Ammon's horn (tissue), 1 donor: ENCODE measurements around the gene SETBP1.

Experiments
- DNase-seq: peaks from one replicate; pipeline ENCODE4 v3.0.0-alpha.2; 2016; ENCODE audit warnings: low spot score

Gene SETBP1

DNA sequence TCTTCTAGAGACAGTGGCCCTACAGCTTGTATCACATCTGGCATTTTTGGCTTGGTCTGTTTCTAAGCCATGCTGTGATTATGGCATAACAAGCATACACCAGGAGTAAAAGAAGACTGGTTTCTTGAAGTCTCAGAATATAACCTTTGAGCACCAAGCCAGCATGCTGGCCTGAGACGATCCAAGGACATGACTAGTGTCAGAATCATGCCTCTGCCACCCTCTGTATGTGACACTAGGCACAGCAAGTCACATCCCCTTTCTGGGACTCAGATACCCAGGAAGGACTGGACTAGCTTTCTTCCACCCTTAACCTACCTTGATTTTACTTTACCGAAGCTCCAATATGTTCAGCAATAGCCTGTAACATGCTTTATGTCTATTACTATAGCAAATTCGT, 345.5 kb downstream of the SETBP1 start:
- DNase-seq: no peak

DNA sequence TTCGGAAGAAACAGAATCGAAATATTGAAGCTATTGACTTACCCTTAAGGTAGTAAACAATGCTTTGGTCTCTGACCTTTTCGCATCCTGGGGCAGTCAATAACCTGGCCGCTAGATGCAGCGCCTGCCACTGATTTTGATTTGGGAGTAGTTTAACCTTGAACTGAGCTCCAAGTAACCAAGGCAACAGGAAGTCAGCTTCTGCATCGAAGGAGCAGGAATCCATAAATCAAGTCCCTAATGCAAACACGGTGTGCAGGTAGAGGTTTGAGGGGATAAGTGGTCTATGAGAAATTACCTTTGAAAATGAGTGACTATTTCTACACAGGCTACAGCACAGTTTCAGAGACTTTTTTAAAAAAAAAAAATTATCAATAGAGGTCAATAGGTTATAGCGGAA, 353.5 kb downstream of the SETBP1 start:
- DNase-seq: no peak

DNA sequence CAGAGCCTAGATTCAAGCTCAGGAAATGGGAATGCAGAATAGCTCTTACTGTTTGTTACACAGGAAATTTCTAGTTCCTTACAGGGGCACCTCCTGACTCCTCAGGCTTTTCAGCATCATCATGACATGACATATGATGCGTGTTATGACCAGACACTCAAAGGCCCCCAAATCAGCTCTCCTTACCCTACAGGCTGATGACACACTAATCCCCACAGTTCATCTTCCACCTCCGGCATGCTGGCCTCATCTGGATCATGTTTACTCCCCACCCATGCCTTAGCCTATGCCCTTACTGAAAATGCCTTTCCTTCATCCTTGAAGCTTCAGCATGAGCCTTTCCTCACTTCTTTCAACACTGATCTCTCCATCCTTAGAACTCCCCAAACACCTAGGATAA, 356.9 kb downstream of the SETBP1 start:
- no peak for DNase-seq

DNA sequence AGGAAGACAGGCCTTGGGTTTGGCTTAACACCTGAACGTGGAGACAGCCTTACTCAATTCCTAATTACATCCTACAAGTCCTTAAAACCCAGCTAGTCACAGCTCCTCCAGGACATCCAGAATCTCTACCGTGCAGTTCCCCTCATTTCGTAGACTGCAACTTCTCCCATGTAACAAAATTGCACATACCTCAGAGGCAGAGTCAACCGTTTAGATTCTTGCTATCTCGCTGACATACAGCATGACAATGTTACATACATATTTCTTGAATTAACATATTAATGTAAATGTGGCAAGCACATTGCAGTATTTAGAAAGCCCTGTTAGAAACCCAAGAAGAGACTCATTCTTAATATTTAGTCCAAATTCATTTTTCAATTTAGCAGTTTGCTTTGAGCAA, 358.7 kb downstream of the SETBP1 start:
- no peak for DNase-seq

DNA sequence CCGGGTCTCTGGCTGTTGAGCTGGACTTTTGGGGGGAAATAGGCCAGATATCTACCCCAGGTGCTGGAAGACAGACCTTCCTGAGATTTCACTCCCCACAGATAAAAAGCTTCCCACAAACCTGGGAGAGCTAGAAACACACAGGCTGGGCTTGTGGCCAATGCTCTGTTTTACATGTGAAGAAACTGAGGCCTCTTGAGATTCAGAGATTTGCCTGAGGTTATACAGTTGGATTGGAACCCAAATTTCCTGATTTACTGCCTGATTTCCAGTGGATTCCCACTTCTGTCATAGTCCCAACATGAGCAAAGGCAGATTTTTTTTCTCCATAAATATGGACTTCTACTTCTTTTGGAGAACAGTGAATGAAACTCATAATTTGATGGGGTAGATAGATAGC, 360.2 kb downstream of the SETBP1 start:
- no peak for DNase-seq

DNA sequence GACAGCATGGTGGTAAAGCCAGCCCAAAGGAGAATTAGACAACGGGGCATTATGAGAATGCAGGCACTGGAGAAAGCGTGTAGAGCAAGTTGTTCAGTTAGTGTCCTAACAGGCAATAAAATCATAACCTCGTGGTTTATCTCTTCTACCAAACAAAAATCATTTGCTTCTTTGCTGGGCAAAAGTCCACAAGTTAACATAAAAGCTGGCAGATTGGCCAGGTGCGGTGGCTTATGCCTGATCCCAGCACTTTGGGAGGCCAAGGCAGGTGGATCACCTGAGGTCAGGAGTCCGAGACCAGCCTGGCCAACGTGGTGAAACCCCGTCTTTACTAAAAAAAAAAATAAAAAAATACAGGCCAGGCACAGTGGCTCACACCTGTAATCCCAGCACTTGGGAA, 364.1 kb downstream of the SETBP1 start:
- DNase-seq: no peak

DNA sequence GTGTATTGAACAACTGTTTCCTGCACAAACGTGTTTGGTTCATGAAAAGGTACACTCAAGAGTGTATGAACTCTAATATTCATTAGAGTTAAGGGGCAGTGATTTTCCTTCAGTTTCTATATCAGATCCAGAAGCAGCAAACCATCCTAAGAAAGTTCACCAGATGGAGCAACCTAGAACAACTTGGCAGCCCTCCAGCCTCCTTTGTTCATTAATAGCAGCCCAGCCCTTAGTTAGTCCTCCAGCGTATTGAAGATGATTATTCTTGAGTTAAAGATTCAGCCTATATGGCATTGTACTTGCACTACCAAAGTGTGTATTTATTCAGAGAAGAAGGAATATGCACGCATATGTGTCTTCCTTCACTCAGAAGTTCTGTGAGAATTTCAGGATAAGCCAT, 365.5 kb downstream of the SETBP1 start:
- no peak for DNase-seq

DNA sequence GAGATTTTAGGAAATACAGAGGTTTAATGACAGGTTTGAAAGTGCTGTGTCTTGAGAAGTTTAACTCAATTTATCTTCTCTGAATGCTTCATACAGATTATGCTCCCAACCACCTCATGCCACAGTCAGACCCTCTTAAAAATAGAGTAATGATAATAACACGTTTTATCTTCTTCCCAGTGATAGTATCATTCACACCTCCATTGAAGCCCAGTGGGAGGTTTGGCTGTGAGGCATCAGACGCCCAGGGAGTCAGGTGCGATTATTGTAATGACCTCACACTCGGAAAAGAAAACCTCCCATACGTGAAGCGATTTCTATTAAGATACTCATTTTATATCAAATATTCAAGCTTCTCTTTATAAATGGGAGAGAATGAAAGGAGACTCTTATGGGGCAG, 366.3 kb downstream of the SETBP1 start:
- no peak for DNase-seq

DNA sequence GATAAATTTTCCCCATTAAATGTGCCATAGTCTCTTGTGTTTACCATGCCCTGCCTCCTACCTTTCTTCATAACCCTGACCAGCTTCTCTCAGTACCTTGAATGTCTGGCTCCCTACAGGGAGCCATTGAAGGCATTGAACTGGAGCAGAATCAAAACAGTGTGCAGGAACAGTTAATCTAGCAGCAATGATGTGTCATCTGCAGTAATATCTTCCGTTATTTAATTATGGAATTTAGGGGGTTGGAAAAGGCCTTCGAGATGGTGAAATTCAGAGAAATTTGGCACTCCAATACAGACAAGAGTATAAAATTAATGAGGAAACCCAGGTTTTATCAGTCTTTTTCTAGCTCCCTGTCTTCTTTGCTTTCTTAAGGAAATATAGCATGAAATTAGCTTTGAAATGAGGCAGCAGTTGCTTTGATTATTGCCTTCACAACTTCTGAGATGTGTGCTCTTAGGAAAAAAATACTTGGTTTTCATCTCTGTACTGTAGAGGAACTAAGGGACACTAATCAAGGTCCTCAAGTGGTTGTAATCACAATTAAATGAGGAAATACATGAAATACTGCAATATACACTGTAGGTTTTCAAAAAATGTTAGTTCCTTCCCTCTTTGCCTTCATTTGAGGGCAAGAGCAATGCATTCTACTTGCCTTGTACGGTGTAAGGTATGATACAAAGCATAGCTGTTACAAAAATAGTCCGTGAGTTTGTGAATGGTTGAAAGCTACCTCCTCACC, 369.1 kb downstream of the SETBP1 start:
- no peak for DNase-seq

DNA sequence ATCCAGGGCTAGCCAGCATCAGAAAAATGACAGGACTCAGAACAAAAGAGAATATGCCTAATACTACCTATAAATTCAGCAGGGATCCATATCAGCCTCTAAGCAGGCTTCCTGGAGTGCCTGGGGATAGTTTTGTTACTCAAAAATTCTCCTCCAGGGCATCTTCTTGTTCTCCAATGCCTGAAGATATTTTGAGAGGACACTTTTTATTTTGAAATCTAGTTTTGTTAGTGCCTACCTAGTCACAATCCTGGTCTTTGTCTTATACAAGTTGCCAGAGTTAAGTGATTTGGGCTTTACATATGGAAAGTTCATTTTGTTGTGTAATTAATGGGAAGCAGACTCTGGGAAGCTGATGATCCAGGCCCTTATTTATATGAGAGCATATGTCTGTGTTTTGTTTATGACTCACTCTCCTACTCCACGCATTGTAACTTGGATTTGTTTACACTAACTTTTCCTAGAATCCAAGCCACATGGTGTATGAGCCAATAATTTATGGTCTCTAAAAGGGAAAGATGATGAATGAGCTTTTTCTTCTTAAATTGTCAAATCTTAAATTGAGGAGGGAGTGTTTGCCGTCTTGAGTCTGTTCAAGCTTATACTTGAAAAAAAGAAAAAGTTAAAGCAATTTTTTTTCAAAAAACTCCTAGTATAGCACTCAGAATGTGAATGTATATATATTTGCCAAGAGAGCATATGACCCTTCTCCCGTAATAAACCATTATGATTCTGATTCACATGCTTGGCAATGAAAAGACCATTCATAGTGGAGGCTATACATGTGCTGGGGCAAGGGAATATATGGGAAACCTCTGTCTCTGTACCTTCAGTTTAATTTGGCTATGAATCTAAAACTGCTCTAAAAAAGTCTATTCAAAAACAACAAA, 370.3 kb downstream of the SETBP1 start:
- DNase-seq: no peak

DNA sequence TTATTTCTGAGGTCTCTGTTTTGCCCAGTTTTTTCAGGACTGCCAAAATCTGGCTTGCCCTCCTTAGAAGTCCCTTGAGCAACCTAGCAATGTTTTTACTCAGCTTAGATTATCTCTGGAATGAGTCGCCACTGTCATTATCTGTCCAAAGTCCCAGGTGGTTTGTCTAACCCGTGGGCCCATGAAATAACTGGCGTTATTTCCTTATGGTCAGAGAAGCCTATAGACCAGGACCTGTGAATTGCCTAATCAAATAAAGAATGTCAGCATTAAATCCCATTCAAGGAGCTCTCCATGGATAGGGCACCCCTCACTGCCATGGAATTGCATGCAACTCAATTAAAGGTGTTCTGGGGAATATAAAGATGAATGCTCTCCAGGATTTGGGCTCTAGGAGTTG, 373.9 kb downstream of the SETBP1 start:
- DNase-seq: no peak

DNA sequence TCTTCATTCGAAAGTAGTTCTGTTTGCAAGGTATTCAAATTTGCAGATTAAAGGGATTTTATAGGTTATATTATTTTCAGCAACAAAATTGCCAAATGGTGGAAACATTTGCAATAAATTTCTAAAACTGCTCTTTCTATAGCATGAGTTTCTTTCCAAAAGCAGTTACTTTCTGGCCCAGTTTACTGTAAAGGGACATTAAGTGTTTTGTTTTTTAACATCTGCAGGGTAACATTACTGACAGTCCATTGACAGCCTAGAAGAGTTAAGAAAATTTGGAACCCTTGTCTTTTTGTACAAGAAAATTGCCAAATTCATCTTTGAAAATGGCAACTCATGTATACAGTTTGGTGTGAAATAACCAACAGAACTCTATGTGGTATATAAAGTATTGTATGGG, 375.1 kb downstream of the SETBP1 start:
- no peak for DNase-seq

DNA sequence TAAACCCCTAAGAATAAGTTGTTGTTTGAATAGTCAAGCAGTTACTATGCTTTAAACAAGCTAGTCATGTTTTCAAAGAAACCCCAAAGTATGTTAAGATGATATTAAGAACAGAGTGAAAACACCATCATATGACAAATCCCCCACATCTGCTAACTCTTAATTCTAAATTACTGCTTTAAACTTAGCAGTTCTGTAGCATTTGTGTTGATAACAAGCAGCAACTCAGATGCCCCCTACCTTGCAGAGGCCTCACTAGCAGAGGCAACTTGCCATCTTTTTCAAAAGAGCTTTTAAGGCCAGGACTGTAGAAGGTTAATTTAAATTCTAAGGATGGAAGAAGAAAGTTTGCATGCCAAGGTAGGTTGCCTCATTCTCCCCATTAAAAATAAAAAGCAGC, 376.2 kb downstream of the SETBP1 start:
- no peak for DNase-seq

DNA sequence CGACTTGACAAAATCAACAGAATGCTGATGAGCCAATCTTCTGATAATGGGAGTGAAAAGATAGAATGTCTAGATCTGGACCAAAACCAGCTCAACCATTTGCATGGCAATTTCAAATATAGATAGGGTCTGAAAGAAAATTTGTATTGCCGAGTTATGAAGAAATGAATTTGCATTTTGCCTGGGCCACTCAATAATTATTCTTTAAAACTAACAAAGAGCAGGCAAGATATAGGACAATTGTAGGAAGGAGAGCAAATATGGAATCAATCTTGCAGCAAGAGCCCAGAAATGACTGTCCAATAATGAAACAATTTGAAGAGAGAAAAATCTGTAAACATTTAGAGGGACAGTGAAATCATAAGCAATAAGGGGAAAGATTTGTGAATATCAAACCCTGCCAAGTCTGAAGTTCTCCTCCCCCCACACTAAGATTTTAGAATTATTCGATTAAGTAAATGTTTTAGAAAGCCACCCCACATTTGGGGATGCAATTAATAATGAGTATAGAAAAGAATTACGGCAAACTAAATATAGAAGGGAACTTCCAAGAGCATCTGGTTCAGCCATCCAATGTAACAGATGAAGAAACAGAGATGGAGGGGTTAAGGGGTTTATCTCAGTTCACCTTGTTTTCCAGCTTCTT, 377.4 kb downstream of the SETBP1 start:
- no peak for DNase-seq

DNA sequence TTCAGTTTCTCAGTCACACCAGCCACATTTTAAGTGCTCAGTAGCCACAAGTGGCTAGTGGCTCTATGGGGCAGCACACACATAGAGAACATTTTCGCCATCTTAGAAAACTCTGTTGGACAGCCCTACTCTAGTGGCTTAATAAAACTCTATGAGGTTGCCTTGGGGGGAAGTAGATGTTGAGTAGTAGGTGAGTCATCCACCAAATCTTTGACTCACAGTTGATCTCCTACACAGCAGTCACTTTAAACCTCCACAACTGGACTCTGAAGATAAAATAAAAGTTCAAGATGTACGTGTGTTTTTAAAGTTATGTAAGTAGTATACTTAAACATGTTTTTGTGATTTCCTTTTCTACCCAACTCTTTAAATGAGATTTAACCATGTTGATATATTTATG, 379.0 kb downstream of the SETBP1 start:
- no peak for DNase-seq

DNA sequence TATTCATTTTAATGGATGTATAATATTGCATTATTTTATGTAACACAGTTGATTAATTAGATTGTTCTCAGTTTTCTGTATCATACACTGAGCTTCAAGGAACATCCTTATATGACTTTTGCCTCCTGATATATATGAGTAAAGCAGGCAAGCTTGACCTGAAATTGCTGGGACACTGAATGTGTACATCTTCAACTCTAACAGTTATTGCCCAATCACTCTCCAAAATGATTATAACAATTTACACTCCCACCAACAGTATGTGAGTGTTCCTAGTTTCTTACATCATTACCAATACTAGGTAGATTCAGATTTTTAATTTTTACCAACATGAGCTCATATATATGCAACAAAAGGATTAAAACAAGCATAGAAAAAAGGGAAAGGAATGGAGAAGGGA, 379.4 kb downstream of the SETBP1 start:
- no peak for DNase-seq

DNA sequence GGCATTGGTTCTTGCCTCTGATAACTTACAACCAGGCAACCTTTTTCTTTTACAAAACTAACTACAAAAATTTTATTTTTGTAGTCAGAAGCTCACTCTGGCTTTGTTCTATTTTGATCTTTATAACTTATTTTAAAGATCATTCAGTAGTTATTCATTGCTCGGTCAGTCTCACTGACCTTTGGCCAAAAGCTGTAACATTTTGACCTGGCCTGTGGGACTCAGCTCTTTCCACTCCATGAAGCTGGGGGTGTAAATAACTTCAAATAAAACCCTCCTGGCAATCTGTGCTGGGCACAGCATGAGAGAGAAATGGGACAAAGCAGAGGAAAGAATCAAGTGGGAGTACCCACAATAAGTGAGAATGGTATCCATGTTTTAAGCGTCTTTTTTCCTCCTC, 380.7 kb downstream of the SETBP1 start:
- DNase-seq: no peak

DNA sequence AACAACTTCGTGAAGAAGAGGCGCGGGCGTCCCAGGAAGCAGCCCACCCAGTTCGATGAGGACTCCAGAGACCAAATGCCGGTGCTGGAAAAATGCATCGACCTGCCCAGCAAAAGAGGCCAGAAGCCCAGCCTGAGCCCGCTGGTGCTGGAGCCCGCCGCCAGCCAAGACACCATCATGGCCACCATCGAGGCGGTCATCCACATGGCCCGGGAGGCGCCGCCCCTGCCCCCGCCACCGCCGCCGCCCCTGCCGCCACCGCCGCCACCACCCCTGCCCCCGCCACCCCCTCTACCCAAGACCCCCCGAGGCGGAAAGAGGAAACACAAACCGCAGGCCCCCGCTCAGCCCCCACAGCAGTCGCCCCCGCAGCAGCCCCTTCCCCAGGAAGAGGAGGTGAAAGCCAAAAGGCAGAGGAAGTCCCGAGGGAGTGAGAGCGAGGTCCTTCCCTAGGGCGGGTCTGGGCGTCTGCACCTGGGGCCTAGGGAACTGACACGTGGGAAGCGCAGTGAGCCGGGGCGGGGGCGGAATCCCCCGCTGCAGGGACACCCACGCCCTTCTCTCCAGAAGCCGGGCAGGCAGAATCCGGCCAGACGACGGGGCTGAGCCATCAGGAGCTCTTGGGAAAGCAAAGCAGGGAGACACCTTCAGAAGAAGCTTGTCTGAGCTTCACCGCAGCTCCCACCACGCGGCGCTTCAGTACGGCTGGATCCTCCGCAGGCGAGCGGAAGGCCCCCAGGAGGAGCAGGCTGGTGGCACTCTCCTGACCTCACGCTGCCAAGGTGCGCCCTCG, 382.8 kb downstream of the SETBP1 start:
- DNase-seq: no peak

DNA sequence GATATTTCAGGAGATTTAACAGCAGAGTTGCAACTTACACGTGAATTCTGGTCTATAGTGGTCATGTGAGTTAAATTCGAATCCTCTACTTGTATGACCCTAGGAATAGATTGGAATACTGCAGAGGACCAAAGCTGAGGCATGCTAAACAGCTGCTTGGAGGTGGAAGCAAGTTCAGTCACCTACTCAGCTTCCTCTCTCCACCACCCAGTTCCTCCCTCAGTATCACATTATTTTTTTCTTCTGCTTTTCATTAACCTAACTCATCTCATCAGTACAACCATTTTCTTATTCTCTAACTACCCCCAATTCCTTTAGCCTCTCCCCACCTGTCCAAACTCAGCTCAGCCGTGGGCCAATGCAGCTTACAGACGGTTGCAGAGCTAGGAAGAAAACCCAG, 385.5 kb downstream of the SETBP1 start:
- no peak for DNase-seq

DNA sequence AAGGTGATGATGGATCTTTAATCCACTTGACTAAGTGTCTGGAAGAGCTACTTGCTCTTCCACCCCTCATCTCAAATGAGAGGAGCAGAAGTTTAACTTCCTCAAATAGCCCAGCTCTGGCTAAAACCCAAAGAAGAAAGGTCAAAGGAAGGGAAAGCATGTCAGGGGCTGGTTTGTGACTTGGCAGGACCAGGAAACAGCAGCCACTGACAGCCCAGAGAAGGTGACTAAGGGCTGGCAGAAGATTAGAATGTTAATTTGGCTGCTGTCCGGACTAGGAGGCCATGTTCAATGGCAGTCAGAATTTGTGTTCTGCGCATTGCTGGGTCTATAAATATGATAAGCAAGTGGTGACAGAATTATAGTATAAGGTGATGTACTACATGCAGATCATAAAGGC, 386.2 kb downstream of the SETBP1 start:
- peak; percentile 47 for DNase-seq

DNA sequence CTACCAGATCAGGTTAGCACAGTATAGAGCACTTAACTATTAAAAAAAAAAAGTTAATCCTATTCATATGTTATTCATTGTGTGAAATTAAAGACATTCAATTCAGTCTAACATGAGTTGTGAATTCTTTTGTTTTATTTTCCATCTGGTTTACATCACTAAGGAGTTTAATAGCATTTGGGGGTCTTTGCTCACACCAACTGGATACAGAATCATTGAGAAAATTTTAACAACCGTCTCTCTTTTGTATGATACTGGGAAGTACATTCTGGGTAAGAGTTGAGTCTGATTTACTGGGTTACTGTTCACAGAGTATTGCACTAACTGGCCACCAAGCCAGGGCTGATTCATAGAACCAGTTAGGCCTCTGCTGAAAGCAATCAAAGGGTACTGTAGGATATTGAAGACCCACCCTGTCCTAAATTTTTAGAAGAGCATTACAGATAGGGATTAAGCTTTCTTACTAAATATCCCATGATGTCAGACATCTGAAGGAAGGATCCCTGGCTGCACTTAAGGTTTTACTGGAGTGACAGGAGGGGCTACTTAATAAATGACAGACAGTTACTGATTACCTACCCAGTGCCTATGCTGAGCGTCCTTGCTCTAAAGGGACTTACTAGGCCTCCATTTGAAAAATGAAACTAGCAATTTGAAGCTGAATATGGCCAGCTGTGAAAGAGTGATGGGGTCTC, 387.9 kb downstream of the SETBP1 start:
- DNase-seq: no peak

DNA sequence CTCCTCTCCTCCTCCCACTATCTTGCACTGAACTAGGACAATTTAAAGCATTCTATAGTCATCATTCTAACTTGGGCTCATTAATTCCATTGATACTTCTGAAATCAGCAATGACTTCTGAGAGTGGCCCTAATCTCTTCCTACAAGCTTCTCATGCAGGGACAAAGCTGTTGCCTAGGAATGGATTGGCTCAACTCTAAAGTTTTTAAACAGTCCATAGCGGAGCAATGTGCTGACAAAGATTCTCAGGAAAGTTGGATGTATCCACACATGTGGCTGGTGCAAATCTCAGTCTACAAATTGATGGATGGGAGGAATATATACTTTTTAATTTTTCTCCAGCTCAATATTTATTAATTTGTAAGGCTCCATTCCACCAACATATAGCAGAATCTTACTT, 388.9 kb downstream of the SETBP1 start:
- DNase-seq: no peak
